NCI-H146 treated with DMSO at 0.1 percent for 48 hours (cell line): Measurements from ENCODE around the gene CDIPT.
"Not testable (repeated sequence)": the region's sequence is repeated elsewhere in the genome, so short reads cannot be mapped to it uniquely, and the experiment has no call there.

Source experiments
- DNase-seq: peaks from one replicate; lab custom pipeline; 2025; ENCODE audit not compliant: unreplicated experiment; lab: John Stamatoyannopoulos, UW

Gene CDIPT

GRCh38 chr16:29897333-29897732, 34.3 kb upstream of the CDIPT start:
- no peak for DNase-seq

GRCh38 chr16:29896841-29897240, 33.8 kb upstream of the CDIPT start:
- DNase-seq, result no peak

GRCh38 chr16:29894352-29894751, 31.3 kb upstream of the CDIPT start:
- no peak for DNase-seq

GRCh38 chr16:29893553-29893952, 30.5 kb upstream of the CDIPT start:
- no peak for DNase-seq

- DNase-seq, result no peak
Observed at GRCh38 chr16:29892458-29892813, 29.4 kb upstream of the CDIPT start.

- DNase-seq, result no peak
Observed at GRCh38 chr16:29891525-29892457, 28.8 kb upstream of the CDIPT start.

GRCh38 chr16:29889372-29889771, 26.3 kb upstream of the CDIPT start:
- DNase-seq, result not testable (repeated sequence)

- no peak for DNase-seq
Observed at GRCh38 chr16:29883987-29884386, 21.0 kb upstream of the CDIPT start.

- no peak for DNase-seq
Observed at GRCh38 chr16:29881050-29881449, 18.0 kb upstream of the CDIPT start.

GRCh38 chr16:29878172-29878571, 15.1 kb upstream of the CDIPT start:
- DNase-seq, result no peak

- no peak for DNase-seq
Observed at GRCh38 chr16:29877266-29877961, 14.4 kb upstream of the CDIPT start.

GRCh38 chr16:29876594-29877249, 13.7 kb upstream of the CDIPT start:
- no peak for DNase-seq

- no peak for DNase-seq
Observed at GRCh38 chr16:29876217-29876593, 13.2 kb upstream of the CDIPT start.

GRCh38 chr16:29875206-29875605, 12.2 kb upstream of the CDIPT start:
- DNase-seq, result no peak

- no peak for DNase-seq
Observed at GRCh38 chr16:29873319-29873718, 10.3 kb upstream of the CDIPT start.

- DNase-seq, result no peak
Observed at GRCh38 chr16:29871822-29872546, 9.0 kb upstream of the CDIPT start.

GRCh38 chr16:29869067-29869466, 6.0 kb upstream of the CDIPT start:
- DNase-seq, result not testable (repeated sequence)

GRCh38 chr16:29868396-29869009, 5.5 kb upstream of the CDIPT start:
- no peak for DNase-seq

- DNase-seq, result no peak
Observed at GRCh38 chr16:29864205-29864604, 1.2 kb upstream of the CDIPT start.

GRCh38 chr16:29863669-29863984, 601 bp upstream of the CDIPT start:
- no peak for DNase-seq

- DNase-seq, result peak; percentile 28
Observed at GRCh38 chr16:29862383-29862883, 593 bp downstream of the CDIPT start.
